ENCODE data around the gene ZSWIM4. TPM values are rescaled to one million over a fixed set of nuclear protein-coding genes. Genes with fewer than 3 reads are reported as not detected.

ZSWIM4 gene
- polyA plus RNA-seq, 1 of the 3 experiments (the other 2 are of a cell fraction), result 4.7 TPM

DNA sequence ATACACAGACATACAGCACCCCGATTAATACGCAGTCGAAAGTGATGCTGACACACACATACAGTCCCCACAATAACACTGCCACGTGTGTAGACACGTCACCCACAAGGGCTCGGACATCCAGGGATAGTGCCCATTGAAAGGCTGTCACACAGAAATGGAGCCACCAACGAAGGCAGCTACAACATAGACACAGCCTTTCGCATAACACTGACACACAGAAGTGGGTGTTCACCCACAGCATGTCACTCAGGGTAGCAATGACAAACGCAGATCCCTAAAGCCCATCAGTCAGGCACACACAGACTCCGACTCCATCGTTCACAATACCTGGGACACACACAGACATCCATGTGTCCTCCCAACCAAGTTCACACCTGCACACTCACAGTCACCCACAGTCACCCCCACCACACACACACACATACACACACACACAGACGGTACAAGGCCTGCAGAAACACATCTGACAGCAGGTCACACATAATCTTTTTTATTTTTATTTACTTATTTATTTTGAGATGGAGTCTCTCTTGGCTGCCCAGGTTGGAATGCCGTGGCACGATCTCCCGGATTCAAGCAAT, 71.3 kb downstream of the ZSWIM4 start:
- no peak for TF ChIP-seq JUND (IDR thresholded peaks at IDR 0.05)
- TF ChIP-seq TCF12 (IDR thresholded peaks at IDR 0.05), result no peak
- no peak for TF ChIP-seq FOSL2 (IDR thresholded peaks at IDR 0.05; ENCODE audit: borderline replicate concordance, low read depth)
- TF ChIP-seq, protein P1, sequence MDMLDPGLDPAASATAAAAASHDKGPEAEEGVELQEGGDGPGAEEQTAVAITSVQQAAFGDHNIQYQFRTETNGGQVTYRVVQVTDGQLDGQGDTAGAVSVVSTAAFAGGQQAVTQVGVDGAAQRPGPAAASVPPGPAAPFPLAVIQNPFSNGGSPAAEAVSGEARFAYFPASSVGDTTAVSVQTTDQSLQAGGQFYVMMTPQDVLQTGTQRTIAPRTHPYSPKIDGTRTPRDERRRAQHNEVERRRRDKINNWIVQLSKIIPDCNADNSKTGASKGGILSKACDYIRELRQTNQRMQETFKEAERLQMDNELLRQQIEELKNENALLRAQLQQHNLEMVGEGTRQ (IDR thresholded peaks at IDR 0.05; ENCODE audit: borderline replicate concordance, low read depth, low read length), result no peak
- peak overlapping the region in 1 of 2 experiments; percentile 71; a peak in 1 of 4 replicates for H3K27ac ChIP-seq (ENCODE audit: low read depth in 2 of 2, low read length in 1 of 2)
- H3K36me3 ChIP-seq (replicated peaks in 1 of 2; ENCODE audit: control insufficient read depth in 1 of 2, insufficient read depth in 2 of 2, low read length in 1 of 2), result no peaks in the 10 kb centered on the region
- H3K27me3 ChIP-seq (ENCODE audit: insufficient read depth), result no peaks in the 10 kb centered on the region
- peaks cover 19% of the 10 kb centered on the region; the same call in 1 of the 2 replicates for H3K79me2 ChIP-seq (ENCODE audit: insufficient read depth)
- no peak for DNase-seq
- peak overlapping the region; percentile 87 for H3K4me2 ChIP-seq
- H3K9me3 ChIP-seq, result no peaks in the 10 kb centered on the region
- H3K9ac ChIP-seq, result peak overlapping the region; percentile 74
- H2AFZ ChIP-seq (ENCODE audit: low read depth), result peak overlapping the region; percentile 59; the same call in 1 of the 2 replicates
- H3K9me2 ChIP-seq, result no peaks in the 10 kb centered on the region
- peaks cover 3 to 22% of the 10 kb centered on the region in 2 experiments; a peak in 3 of 4 replicates for H3K4me1 ChIP-seq (ENCODE audit: control insufficient read depth in 1 of 2, insufficient read depth in 2 of 2, low read depth in 1 of 2, low read length in 1 of 2)
- peak overlapping the region; percentile 59 to 70 for H3K4me3 ChIP-seq (ENCODE audit: low read depth in 2 of 2, low read length in 1 of 2)
- ChIA-PET CTCF (interaction anchor here (0.8 to 5.7 kb wide), 7 partner anchors 11 to 482 kb away, joined by 3 to 61 read pairs (median 3); no protein-coding TSS in a partner anchor), POLR2A (interaction anchor here (0.9 to 1.7 kb wide), 4 partner anchors 19 to 215 kb away, joined by 3 to 4 read pairs (median 4); no protein-coding TSS in a partner anchor)
- peaks cover 33% of the 10 kb centered on the region for H3F3A ChIP-seq (replicated peaks; ENCODE audit: insufficient read depth)
- H4K20me1 ChIP-seq (ENCODE audit: insufficient read depth), result no peaks in the 10 kb centered on the region
- WGBS (ENCODE audit: low lambda C conversion rate), result 93% methylated on average over 12 of the region's 15 CpGs

DNA sequence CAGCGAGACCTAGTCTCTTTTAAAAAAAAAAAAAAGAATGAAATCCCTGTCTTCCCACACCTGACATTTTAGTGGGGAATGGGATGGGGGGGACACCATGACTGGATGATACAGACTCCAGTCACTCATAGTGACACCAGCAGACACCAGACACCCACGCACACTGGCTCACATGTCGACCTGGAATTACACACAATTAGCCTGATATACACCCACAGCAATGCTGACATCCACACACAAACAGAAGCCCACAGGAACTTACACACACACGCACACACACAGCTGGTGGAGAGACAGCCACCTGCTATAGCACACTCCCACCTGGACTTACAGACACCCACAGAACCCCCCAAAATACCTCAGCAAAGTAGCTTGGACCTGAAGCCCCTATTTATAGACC, 73.4 kb downstream of the ZSWIM4 start:
- Histone ChIP-seq H3K9me2 (no peaks in the 10 kb centered on the region), H3K9ac (no peak overlapping the region), H3K79me2 (ENCODE audit: insufficient read depth) (peaks cover 14% of the 10 kb centered on the region; the same call in 1 of the 2 replicates), H3K4me2 (no peak overlapping the region), H3K9me3 (no peaks in the 10 kb centered on the region), H3K4me1 (ENCODE audit: control insufficient read depth in 1 of 2, insufficient read depth in 2 of 2, low read depth in 1 of 2, low read length in 1 of 2) (peaks cover 0 to 19% of the 10 kb centered on the region in 2 experiments; a peak in 1 of 4 replicates), H4K20me1 (ENCODE audit: insufficient read depth) (no peaks in the 10 kb centered on the region), H2AFZ (ENCODE audit: low read depth) (no peak overlapping the region), H3K27ac (ENCODE audit: low read depth in 2 of 2, low read length in 1 of 2) (no peak overlapping the region), H3K27me3 (ENCODE audit: insufficient read depth) (no peaks in the 10 kb centered on the region), H3K36me3 (replicated peaks in 1 of 2; ENCODE audit: control insufficient read depth in 1 of 2, insufficient read depth in 2 of 2, low read length in 1 of 2) (no peaks in the 10 kb centered on the region), H3F3A (replicated peaks; ENCODE audit: insufficient read depth) (peaks cover 22% of the 10 kb centered on the region), H3K4me3 (ENCODE audit: low read depth in 2 of 2, low read length in 1 of 2) (no peak overlapping the region)
- TF ChIP-seq, protein P2, sequence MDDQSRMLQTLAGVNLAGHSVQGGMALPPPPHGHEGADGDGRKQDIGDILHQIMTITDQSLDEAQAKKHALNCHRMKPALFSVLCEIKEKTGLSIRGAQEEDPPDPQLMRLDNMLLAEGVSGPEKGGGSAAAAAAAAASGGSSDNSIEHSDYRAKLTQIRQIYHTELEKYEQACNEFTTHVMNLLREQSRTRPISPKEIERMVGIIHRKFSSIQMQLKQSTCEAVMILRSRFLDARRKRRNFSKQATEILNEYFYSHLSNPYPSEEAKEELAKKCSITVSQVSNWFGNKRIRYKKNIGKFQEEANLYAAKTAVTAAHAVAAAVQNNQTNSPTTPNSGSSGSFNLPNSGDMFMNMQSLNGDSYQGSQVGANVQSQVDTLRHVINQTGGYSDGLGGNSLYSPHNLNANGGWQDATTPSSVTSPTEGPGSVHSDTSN (IDR thresholded peaks at IDR 0.05), result no peak
- TF ChIP-seq RAD21 (IDR thresholded peaks at IDR 0.05; ENCODE audit: low read length) (no peak), GATA2 (CRISPR knock-in tag; IDR thresholded peaks at IDR 0.05) (no peak), MEF2A (IDR thresholded peaks at IDR 0.05; ENCODE audit: borderline replicate concordance, low read depth) (no peak), EZH2phosphoT487 (IDR thresholded peaks at IDR 0.05; ENCODE audit: borderline replicate concordance, low read depth) (no peak), NRF1 (IDR thresholded peaks at IDR 0.05; ENCODE audit: low read depth, low read length) (no peak), RFX5 (IDR thresholded peaks at IDR 0.05; ENCODE audit: low read length) (no peak), CHD2 (IDR thresholded peaks at IDR 0.05; ENCODE audit: low read length, partially characterized antibody) (no peak), TEAD4 (IDR thresholded peaks at IDR 0.05; ENCODE audit: borderline replicate concordance, insufficient read depth) (no peak), SMC3 (IDR thresholded peaks at IDR 0.05; ENCODE audit: low read depth, low read length) (no peak), MXI1 (IDR thresholded peaks at IDR 0.05; ENCODE audit: low read depth, low read length) (no peak), FOXM1 (IDR thresholded peaks at IDR 0.05; ENCODE audit: low read depth) (no peak), YY1 (IDR thresholded peaks at IDR 0.05; ENCODE audit: low read depth) (no peak), RCOR1 (IDR thresholded peaks at IDR 0.05; ENCODE audit: low read length) (no peak), FOXJ3 (CRISPR knock-in tag; IDR thresholded peaks at IDR 0.05) (no peak), TAF1 (IDR thresholded peaks at IDR 0.05; ENCODE audit: borderline replicate concordance, low read depth, low read length) (no peak), SIN3A (IDR thresholded peaks at IDR 0.05; ENCODE audit: borderline replicate concordance, low read depth, low read length) (no peak)
- TF ChIP-seq, protein P3, sequence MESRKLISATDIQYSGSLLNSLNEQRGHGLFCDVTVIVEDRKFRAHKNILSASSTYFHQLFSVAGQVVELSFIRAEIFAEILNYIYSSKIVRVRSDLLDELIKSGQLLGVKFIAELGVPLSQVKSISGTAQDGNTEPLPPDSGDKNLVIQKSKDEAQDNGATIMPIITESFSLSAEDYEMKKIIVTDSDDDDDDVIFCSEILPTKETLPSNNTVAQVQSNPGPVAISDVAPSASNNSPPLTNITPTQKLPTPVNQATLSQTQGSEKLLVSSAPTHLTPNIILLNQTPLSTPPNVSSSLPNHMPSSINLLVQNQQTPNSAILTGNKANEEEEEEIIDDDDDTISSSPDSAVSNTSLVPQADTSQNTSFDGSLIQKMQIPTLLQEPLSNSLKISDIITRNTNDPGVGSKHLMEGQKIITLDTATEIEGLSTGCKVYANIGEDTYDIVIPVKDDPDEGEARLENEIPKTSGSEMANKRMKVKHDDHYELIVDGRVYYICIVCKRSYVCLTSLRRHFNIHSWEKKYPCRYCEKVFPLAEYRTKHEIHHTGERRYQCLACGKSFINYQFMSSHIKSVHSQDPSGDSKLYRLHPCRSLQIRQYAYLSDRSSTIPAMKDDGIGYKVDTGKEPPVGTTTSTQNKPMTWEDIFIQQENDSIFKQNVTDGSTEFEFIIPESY (IDR thresholded peaks at IDR 0.05; ENCODE audit: borderline replicate concordance, low read depth), result no peak
- TF ChIP-seq, protein P4, sequence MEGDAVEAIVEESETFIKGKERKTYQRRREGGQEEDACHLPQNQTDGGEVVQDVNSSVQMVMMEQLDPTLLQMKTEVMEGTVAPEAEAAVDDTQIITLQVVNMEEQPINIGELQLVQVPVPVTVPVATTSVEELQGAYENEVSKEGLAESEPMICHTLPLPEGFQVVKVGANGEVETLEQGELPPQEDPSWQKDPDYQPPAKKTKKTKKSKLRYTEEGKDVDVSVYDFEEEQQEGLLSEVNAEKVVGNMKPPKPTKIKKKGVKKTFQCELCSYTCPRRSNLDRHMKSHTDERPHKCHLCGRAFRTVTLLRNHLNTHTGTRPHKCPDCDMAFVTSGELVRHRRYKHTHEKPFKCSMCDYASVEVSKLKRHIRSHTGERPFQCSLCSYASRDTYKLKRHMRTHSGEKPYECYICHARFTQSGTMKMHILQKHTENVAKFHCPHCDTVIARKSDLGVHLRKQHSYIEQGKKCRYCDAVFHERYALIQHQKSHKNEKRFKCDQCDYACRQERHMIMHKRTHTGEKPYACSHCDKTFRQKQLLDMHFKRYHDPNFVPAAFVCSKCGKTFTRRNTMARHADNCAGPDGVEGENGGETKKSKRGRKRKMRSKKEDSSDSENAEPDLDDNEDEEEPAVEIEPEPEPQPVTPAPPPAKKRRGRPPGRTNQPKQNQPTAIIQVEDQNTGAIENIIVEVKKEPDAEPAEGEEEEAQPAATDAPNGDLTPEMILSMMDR (IDR thresholded peaks at IDR 0.05), result no peak
- ChIA-PET POLR2A (no interaction called here), CTCF (interaction anchor here (1.8 kb wide), 1 partner anchor 191 kb away, joined by 4 read pairs; no protein-coding TSS in a partner anchor)
- no peak for DNase-seq
- WGBS (ENCODE audit: low lambda C conversion rate), result 90% methylated on average over 4 of the region's 4 CpGs

All from SK-N-SH (cell line).